ENCODE results near the gene TMEM176A.
"Not testable (repeated sequence)": the region's sequence is repeated elsewhere in the genome, so short reads cannot be mapped to it uniquely, and the experiment has no call there.

The TMEM176A gene, protein sequence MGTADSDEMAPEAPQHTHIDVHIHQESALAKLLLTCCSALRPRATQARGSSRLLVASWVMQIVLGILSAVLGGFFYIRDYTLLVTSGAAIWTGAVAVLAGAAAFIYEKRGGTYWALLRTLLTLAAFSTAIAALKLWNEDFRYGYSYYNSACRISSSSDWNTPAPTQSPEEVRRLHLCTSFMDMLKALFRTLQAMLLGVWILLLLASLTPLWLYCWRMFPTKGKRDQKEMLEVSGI

DNA sequence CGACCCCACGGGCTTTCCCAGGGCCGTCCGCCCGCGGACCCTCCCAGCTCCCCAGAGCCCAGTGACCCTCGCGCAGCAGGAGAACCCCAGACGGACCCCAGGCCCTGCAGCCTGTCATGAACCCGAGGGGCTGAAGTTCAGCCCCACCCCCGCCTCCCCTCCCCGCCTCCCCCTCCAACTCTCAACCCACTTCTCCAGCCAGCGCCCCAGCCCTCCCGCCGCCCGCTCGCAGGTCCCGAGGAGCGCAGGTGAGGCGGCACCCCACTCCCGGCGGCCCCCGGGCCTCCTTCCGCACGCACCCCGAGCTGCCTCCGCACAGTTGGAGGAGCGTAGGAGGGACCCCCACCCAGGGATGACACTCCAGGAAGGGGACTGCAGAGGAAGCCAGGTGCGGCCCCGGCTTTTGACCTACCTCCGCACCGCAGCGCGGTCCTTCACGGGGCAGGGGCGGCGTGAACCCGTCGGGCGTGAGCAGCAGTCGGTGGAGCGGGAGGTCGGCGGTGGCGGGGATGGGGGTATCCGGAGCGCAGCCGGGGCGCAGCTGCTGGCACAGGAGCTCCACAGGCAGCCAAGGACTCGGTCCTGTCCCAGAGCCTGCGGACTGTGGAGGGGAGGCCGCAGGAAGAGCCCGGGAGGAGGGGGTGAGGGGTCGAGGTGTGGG, at the start of gene TMEM176A:
TSS of gene TMEM176A (plus strand) at position 189 of the 661 bp plus-strand sequence. CDS start 782 bp downstream, outside the sequence.
- peak in 1 of 2 donors; percentile 15 for DNase-seq

DNA sequence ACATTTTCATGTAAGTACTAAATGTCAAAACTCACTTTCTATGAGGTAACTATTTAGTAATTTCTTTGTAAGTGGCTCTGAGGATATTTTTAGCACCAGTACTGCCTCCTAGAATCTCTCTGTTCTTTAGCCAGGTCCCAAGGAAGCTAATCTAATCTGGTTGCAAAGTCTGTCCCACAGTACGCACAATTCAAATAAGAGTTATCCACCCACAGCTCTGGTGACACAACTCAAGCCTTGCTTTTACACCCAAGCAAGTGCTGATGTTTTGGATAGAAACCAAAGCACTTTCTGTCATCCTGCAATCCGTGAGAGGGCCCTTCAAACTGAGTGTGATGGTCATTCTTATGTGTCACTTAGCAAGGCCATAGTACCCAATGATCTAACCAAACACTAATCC, 48.9 kb upstream of the TMEM176A start:
- DNase-seq = no peak

GRCh38 chr7:150753239-150753638, 47.3 kb upstream of the TMEM176A start:
- no peak for DNase-seq

GRCh38 chr7:150753826-150754603, 46.6 kb upstream of the TMEM176A start:
- peak in 1 of 2 donors; percentile 59 for DNase-seq

- DNase-seq = no peak
These were observed 45.6 kb upstream of the TMEM176A start for GRCh38 chr7:150754951-150755350.

- DNase-seq = peak; percentile 81 to 86
These were observed 45.0 kb upstream of the TMEM176A start for GRCh38 chr7:150755473-150756099.

GRCh38 chr7:150756166-150756565, 44.4 kb upstream of the TMEM176A start:
- no peak for DNase-seq

DNA sequence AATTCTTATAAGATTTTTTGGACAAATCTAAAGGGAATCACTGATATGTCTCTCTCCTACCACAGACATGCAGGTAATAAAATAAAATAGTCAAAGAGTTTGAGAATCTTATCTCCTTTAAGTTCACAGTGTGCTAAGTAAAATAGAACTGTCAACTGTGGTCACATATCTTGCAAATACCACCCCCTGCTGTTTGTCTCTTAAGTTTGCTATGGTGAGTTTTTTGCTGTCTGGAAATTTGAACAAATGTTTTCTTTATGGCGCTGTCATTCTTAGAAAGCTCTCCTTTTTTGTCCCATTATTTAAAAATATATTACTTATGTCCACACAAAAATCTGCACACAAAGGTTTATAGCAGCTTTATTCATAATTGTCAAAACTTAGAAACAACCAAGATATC, 43.7 kb upstream of the TMEM176A start:
- peak in 1 of 2 donors; percentile 81 for DNase-seq

- DNase-seq = no peak
These were observed 41.1 kb upstream of the TMEM176A start for GRCh38 chr7:150759479-150759878.

DNA sequence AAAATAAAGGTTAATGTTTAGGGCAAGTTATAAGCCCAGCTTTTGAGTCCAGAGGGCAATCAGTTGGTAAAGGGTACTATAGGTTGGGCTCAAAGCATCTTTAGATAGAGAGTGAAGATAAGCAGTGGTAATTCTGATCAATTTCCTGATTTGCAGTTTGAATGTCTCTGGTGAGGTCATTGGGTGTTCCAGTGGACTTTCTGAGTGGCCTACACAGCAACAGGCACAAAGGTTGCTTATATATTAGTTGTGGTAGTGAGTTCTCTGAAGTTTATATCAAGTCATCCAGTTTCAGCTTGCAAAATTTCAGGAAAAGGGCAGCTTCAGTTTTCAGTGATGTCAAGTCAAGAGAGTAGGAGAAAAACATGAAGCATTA, 34.2 kb upstream of the TMEM176A start:
- DNase-seq = no peak

GRCh38 chr7:150769768-150770167, 30.8 kb upstream of the TMEM176A start:
- no peak for DNase-seq

GRCh38 chr7:150774131-150774530, 26.4 kb upstream of the TMEM176A start:
- DNase-seq = not testable (repeated sequence)

GRCh38 chr7:150778014-150778737, 22.4 kb upstream of the TMEM176A start:
- DNase-seq = no peak

- peak; percentile 65 to 69 for DNase-seq
These were observed 21.7 kb upstream of the TMEM176A start for GRCh38 chr7:150778738-150779301.

GRCh38 chr7:150780292-150780691, 20.3 kb upstream of the TMEM176A start:
- no peak for DNase-seq

- peak in 1 of 2 donors; percentile 15 for DNase-seq
These were observed 19.5 kb upstream of the TMEM176A start for GRCh38 chr7:150781103-150781502.

GRCh38 chr7:150781961-150782360, 18.6 kb upstream of the TMEM176A start:
- DNase-seq = no peak

DNA sequence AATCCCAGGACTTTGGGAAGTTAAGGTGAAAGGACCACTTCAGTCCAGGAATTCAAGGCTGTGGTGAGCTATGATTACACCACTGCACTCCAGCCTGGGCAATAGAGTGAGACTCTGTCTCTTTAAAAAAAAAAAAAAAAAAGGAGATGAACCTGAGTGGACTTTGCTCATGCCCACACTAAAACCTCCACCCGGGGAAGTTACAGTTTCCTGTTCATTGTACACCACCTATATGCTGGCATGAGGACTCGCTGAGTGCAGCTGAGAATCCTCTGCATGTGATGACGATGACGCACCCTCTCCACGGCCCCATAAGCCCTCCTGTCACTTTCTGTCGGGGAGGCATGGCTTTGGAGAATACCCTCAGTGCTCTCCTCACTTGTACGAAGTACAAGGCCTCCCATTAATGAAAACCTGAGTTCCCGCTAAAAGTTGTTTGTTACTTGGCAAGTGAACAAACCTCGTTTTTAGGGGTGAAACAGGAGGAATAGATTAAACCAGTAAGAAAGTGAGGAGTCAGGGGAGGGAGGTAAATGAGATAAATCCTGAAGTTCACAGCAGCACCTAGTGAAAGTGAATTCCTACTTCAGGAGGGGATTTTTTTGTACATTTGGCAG, 16.3 kb upstream of the TMEM176A start:
- DNase-seq = peak in 1 of 2 donors; percentile 46

DNA sequence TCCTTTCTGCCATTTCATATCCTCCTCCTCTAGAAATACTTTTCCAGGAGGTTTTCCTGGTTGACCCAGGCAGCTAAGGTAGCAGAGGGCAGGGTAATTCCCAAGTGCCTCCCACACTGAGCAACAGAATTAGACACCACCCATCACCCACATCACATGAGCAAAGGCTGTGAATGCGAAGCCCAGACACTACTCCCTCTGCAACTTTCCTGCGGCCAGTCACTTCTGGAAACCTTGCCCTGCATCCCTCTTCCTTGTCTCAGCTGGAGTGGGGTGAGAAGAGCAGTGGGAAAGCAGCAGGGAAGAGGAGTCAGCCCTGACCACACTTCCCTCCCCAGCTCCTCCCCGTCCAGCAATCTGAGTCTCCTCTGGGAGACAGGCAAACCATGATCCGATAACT, 15.6 kb upstream of the TMEM176A start:
- DNase-seq = no peak

GRCh38 chr7:150787321-150788281, 13.0 kb upstream of the TMEM176A start:
- DNase-seq = peak; percentile 25 to 64
